Measurements from ENCODE around the gene ANO4.
"Not testable (repeated sequence)": the region's sequence is repeated elsewhere in the genome, so short reads cannot be mapped to it uniquely, and the experiment has no call there.

The ANO4 gene

DNA sequence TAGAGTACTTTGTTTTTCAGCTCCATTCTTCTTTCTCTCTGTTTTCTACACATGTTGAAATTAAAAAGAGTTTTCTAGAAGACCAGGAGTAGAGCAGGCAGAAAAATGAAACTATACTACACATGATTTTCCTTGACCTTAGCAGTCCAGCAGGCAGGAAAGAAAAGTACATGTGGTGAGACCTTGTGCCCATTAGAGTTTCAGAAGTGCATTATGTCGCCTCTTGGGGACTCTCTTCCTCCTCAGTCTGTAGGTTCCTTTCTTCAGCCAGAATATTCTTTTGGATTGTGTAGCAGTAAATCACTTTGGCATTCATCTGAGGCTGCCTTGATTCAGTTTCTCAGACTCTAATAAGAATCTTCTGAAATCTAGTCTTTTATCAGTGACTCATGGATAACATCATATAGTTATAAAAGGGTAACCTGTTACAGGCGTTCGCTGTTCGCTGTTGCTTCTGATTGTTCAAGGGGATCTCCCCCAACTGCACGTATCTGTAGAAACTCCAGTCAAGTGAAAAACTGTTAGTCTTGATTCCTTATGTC lies 161.8 kb downstream of the ANO4 start:
- no peak for DNase-seq

DNA sequence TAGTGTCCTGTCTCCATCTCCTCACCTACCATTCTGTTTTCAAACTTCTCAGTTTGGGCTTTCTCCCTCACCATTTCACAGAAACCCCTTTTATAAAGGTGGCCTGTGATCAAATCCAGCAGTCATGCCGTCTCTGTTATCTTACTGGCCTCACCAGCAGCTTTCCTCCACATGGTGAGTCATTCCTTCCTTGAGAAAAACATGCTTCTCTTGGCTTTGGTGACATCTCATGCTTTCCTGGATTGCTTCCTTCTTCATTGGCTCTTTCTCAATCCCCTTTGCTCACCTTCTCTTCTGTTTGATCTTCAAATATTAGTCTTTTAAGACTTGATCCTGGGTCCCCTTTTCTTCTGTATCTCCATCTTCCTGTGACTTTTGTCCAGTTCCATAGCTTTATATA lies 164.9 kb downstream of the ANO4 start:
- DNase-seq = no peak

DNA sequence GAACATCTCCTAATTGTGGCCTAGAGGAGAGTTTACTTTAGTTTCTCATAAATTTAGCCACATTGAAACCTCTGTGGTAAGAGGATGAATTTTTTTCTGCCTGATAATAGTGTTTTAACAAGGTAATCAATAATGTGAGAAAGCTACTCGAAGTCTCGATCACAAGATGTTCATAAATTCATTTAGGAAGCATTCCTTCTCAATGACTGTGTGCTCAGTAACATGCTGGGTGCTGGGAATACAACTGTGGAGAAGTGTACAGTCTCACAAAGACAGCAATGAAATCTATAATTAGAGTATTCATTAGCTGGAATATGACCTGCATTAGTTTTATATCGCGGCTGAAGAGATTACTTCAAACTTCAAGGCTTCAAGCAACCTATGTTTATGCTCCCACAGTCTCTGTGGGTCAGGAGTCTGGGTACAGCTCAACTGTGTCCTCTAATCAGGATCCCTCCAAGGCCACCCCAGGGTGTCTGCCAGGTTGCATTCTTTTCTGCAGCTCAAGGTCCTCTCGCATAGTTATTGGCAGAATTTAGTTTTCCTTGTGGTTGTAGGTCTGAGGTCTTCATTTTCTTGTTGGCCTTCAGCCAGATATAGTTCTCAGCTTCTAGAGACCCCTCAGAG lies 167.6 kb downstream of the ANO4 start:
- DNase-seq = no peak

- DNase-seq = no peak
These were observed 168.8 kb downstream of the ANO4 start for GRCh38 chr12:100963381-100963780.

DNA sequence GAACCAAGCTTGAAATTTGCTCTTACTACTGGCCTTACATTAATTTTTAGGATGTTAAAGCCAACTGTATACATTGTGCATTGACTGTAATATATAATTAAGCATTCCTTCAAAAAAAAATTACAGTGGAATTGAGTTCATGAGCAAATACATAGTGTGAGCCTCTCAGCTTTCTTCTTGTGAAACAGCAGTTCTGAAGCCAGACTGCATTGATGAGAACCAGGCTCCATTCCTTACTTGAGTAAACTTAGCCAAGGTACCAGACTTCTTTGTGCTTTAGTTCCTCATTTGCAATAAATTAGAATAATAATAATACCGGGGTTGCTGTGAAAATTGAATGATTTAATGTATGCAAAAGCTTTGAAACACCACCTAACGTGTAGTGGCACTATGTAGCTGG lies 169.5 kb downstream of the ANO4 start:
- no peak for DNase-seq

DNA sequence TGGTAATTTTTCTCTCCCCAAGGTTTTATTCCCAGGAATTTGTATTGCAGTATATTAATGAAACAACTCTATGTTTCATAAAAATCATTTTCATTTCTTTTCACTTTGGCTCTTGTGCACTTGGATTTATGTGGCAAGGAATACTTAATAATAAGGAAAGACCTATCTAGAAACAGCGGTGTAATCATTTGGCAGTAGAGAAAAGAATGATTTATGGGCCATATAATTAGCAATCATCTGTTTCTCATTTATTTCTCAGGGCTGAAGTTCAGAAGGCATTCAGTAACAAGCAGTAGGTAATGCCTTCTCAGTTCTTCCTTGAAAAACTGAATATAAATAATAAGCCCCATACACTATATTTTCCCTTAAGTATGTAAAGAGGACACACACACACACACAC lies 172.6 kb downstream of the ANO4 start:
- DNase-seq = no peak

DNA sequence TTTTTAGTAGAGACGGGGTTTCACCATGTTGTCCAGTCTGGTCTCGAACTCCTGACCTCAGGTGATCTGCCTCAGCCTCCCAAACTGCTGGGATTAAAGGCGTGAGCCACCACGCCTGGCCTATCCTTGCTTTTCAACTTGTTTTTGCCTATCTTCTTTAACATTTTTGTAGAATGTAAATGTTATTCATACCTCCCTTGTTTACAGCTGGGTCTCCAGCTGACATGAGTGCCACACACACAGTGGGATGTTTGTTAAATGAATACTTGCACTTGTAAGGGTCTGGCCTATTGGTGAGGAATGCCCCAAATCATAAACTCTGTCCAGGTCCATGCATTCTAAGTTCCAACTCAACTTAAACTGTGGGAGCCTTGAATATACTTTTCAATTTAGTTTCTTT lies 176.3 kb downstream of the ANO4 start:
- no peak for DNase-seq

- DNase-seq = no peak
These were observed 177.5 kb downstream of the ANO4 start for GRCh38 chr12:100972121-100972520.

DNA sequence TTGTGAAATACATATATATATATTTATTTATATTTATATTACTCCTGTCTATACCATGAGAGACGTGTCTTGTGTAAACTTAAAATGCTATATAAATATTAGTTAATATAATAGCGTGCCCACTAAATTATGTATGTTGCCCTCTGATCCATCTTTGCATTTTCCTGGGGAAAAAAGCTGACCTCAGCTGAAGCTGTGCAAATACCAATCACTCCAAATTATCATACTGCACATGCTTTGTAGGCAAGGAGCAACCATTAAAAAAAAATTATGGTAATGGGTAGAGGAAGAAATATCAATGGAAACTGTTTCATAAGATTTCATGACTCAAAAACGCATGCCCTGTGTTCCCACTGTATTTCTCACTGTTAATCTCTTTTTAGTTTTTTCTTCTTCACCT lies 179.8 kb downstream of the ANO4 start:
- no peak for DNase-seq

- no peak for DNase-seq
These were observed 180.2 kb downstream of the ANO4 start for GRCh38 chr12:100974747-100975146.

DNA sequence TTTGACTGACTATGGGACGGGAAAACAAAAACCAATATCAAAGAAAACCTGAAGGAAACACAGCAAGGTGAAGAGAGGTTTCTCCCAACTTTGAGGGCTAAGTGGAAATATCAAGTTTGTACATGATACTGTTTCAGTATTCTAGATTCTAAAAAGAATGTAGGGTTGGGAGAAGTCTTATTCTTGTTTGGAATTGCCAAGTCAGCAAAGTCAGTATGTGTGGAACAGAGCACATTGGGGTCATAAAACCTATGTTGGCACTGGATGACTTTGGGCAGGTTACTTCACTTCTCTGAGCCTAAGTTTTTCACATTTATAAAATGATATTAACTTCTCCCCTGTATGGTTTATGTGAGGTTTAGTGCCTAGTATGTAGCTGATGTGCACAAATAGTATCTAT lies 182.2 kb downstream of the ANO4 start:
- no peak for DNase-seq

- DNase-seq = no peak
These were observed 186.3 kb downstream of the ANO4 start for GRCh38 chr12:100980856-100981255.

- no peak for DNase-seq
These were observed 188.1 kb downstream of the ANO4 start for GRCh38 chr12:100982511-100983183.

GRCh38 chr12:100984796-100985195 lies 190.2 kb downstream of the ANO4 start:
- DNase-seq = no peak

DNA sequence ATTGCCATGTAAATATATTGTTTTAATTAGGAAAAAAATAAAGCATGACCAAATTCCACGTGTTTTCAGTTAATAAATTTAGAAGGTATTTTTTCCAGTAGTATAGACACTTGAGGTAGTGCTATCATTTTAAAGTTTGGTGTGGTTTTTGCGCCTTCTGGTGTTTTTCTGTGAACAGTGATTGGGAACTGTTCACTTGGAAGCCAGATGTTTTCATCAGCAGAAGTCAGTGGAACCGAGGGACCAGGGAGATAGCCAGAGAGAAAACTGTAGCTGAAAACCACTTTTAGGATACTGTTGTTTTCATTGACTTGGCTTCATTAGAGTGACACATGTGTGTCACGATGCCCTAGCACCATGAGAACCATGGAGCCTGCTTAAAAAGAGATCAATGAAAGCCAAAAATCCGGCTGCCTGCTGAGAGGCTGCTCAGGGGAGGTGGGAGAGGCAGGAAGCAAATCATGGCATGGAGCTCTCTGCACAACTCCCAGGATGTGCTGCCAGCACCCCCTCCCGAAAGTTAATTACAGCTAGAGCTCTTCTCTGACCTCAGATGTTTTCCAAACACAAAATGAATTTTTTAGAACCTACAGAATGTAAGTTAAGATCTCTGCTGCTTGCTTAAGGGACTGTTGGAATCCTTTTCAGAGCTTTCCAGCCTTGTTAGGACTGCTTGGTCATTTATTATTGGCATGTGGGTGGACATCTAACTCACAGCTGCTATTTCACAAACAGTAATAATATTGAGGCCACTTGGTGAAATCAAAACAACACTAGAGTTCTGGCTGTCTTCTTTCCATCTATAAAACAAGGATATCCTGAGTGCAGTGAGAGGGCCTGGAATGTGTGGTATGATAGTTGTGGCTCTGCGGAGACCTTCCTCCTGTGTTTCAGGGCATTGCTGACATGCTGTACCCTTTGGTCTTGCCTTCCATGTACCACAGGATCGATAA lies 192.3 kb downstream of the ANO4 start:
- DNase-seq = no peak

DNA sequence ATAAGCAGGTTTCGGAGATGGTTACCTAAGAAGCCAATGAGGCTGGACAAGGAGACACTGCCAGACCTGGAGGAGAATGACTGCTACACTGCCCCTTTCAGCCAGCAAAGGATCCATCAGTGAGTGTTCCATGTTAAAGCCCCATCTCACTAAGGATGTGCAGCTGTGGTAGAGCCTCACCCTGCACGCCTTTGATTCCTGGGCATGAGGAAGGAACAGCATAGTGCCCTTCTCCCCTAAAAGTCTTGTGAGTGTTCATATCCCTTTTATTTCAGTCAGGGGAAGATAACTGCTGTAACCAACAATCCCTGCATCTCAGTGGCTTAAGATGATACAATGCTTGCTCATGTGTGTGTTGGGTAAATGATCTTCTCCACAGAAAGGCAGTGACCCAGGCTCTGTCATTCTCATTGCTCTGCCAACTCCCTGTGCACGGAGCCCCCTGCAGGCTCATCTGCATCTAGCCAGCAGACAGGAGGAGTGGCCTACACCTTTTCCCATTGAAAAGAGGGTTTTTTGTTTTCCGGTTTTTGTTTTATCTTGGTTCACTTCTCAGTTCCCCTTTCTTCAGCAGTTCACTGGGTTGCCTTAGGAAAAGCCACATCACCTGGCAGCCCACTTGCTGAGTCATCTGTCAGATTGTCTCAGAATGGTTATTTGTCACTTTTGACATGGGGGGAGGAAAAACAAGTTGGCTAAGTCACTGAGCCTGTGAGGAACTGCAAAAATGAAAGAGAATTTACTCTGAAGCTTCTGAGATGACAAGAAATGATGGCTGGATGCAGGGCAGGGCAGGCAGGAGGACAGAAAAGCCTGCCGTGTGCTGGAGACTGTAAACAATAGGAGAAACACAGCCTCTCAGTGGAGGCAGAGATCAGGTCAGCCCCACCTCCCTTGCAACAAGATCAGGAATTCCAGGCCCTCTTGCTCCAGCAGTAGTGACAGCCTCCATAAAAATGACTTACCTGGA lies 193.3 kb downstream of the ANO4 start:
- DNase-seq = no peak

- not testable (repeated sequence) for DNase-seq
These were observed 194.9 kb downstream of the ANO4 start for GRCh38 chr12:100989509-100989908.

GRCh38 chr12:100991102-100991501 lies 196.5 kb downstream of the ANO4 start:
- no peak for DNase-seq

DNA sequence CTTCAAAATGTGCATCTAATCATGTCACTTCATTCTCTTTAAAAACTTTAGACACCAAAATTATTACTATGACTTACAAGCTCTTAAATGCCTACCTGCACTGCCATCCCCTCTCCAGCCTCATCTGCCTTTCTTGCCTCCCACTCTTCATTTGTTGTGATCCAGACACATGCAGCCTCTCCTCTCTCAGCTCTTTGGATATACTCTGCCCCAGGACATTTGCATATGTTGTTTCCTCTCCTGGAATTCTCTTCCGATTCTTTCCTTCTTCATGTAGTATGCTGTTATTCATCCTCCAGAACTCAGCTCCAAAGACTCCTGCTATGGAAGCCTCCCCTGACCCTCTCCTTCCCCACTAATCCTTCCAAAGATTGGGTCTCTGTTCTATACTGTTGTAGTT lies 197.6 kb downstream of the ANO4 start:
- no peak for DNase-seq

DNA sequence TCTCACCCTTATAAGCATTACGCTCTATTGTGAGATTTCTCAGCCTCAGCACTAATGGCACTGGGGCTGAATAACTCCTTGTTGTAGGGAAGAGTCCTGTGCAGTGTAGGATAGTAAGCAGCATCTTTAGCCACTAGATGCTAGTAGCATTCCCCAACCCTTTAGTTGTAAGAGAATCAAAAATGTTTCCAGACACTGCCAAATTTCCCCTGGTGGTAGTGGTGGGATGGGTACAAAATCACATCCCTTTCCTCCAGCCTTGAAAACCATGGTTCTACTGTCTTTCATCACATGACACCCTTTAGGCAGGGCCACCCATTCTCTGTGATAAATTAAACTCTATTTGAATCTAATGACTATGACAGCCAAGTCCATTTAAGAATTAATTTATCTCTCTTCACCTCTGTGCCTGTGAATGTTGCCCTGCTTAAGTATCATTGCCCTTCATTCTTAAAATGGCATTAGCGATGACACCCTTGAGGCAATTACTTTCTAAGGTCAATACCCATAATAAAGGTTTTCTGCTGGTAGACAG lies 199.4 kb downstream of the ANO4 start:
- DNase-seq = no peak

- no peak for DNase-seq
These were observed 200.6 kb downstream of the ANO4 start for GRCh38 chr12:100995201-100995600.

DNA sequence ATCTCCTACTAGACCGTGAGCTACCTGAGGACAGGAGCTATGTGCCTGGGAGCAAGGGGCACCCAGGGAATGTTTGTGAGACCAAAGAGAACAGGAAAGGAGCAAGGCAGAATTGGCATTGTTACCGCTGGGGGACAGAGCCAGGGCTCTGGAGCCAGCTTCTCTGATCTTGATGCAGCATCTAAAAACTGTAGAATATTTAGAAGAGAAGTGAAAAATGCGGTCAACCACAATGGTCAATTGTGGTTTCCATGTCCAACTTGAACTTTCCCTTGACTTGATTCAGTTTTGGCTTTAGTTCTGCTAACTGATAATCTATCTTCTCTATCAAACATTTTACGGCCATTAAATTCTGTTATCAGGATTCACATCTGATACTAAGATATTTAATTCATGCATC lies 201.2 kb downstream of the ANO4 start:
- no peak for DNase-seq

Data from activated CD8-positive, alpha-beta memory T cell treated with anti-CD3 and anti-CD28 coated beads, Interleukin-2, amount 50 U/mL, for 4 hours (primary cell).